ENCODE results near the gene EDAR.
A peak's percentile ranks its signal among the peaks of the same experiment; 100 is the strongest.

The EDAR gene

GRCh38 chr2:108988796-108989713, at the start of gene EDAR:
Gene EDAR (minus strand): TSS chr2:108989220. CDS start chr2:108931014, 58,206 bp downstream.
- peak; percentile 19 for DNase-seq (ENCODE audit: low spot score)

DNA sequence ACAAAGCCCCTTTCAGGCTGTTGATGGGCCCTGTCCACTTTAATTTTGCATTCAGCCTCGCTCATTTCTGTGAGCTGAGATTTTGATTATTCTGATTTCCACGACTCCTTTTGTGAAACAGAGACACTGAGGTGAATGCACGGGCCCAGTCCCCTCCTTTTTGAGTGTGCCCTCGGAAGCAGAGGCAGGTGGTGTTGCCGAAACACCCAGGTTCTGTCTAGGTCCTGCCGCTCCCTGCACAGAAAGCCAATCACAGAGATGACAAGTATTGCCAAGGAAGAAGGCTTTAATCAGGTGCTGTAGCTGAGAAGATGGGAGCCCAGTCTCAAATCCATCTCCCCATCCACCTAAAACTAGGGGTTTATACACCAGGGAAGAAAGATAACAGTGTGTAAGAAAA, 44.2 kb upstream of the EDAR start:
- no peak for DNase-seq (ENCODE audit: low spot score)

GRCh38 chr2:109032229-109032820, 43.3 kb upstream of the EDAR start:
- DNase-seq (ENCODE audit: low spot score): no peak

GRCh38 chr2:109031476-109032228, 42.6 kb upstream of the EDAR start:
- DNase-seq (ENCODE audit: low spot score): peak; percentile 45

- DNase-seq (ENCODE audit: low spot score): no peak
Measured at GRCh38 chr2:109030870-109031475, 42.0 kb upstream of the EDAR start.

- no peak for DNase-seq (ENCODE audit: low spot score)
Measured at GRCh38 chr2:109029490-109030201, 40.6 kb upstream of the EDAR start.

GRCh38 chr2:109028738-109029489, 39.9 kb upstream of the EDAR start:
- DNase-seq (ENCODE audit: low spot score): no peak

DNA sequence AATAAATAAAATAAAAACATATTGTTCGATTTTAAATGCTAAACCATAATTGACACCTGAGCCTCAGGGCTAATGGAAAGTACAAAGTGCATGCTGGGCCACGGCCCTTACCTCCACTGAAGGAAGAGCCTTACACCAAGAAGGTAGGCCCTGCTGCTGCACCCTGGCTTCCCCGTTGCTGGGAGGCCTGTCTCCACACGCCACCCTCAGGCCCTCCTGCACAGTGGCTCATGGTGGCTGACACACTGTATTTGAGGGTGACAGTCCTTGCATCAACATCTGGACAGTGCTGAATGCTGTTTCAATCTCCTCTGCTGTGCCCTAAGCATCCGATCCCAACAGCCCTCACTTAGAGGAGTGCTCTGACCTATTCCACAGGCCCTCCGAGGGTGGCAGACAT, 39.3 kb upstream of the EDAR start:
- DNase-seq (ENCODE audit: low spot score): no peak

- no peak for DNase-seq (ENCODE audit: low spot score)
Measured at GRCh38 chr2:109027702-109028101, 38.7 kb upstream of the EDAR start.

DNA sequence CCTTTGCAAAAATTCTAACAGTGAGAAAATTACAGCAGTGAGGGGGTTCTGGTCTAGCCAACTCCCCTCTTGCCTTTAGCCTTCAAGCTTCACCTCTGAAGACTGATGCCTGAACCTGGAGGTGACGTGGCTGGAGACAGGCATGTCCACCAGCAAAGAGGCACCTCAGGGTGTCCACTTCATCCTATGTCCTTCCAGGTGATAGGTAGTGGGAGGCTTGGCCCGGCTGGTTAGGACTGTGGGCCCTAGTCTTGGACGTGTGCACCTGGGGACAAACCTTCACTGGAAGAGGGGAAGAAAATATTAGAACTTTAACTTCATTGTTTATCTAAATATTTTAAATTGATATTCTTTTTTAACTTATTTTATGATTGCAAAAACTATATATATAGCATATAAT, 35.5 kb upstream of the EDAR start:
- no peak for DNase-seq (ENCODE audit: low spot score)

- DNase-seq (ENCODE audit: low spot score): no peak
Measured at GRCh38 chr2:109021895-109022300, 32.9 kb upstream of the EDAR start.

DNA sequence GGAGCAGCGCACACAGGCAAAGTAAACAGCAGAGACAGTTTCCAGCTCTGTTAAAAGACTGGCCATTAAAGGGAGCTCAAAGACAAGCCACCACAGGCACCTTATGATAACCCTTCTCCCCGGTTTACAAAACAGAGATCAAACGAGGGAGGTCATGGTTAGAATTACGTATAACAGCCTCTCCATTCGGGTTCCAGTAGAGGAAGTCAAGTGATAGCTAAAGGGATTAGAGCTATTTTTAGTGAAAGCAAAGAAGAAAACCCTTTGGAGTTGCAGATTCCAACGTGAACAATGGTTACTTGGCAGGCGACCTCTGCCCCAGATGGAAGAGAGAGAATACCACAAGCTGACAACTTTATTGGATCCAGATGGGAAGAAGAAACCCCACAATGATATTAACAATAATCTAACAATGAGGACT, 31.2 kb upstream of the EDAR start:
- no peak for DNase-seq (ENCODE audit: low spot score)

- no peak for DNase-seq (ENCODE audit: low spot score)
Measured at GRCh38 chr2:109018452-109018851, 29.4 kb upstream of the EDAR start.

GRCh38 chr2:109017017-109017416, 28.0 kb upstream of the EDAR start:
- DNase-seq (ENCODE audit: low spot score): no peak

- no peak for DNase-seq (ENCODE audit: low spot score)
Measured at GRCh38 chr2:109016376-109016775, 27.4 kb upstream of the EDAR start.

DNA sequence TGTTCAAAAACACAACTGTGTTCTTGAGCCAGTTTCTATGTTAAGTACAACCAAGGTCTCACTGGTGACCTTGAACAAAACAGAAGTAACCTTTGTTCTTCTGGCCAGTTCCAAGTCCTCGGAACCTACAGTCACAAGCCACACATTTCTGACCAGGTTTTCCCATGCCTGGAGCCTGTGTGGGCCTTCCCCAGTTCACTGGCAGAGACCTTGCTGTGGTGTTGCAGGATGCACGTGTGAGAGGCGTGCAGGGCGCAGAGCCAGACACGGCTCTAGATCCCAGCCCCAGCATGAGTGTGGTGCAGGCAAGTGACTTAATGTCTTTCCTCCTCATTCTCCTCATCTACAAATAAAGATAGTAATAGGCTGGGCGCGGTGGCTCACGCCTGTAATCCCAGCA, 25.5 kb upstream of the EDAR start:
- no peak for DNase-seq (ENCODE audit: low spot score)

- no peak for DNase-seq (ENCODE audit: low spot score)
Measured at GRCh38 chr2:109013051-109013450, 24.0 kb upstream of the EDAR start.

GRCh38 chr2:109009920-109010610, 21.0 kb upstream of the EDAR start:
- no peak for DNase-seq (ENCODE audit: low spot score)

DNA sequence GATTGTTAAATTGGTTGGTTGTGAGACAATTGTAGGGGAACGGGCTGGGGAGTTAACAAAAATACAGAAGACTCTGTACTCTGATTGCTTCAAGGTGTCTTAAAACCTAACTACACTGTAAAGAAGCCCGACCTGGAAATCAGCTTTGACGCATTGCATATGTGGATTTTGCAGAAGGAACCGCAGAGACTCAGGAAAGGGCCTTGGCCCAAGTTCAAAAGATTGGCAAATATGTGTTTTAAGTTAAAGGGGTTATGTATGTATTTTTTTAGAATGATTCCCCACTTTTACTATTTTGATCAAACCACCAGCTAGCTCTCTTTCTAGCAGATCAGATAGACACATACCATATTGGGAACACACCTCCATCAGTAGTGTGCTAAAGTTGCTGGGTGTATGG, 18.0 kb upstream of the EDAR start:
- DNase-seq (ENCODE audit: low spot score): no peak

DNA sequence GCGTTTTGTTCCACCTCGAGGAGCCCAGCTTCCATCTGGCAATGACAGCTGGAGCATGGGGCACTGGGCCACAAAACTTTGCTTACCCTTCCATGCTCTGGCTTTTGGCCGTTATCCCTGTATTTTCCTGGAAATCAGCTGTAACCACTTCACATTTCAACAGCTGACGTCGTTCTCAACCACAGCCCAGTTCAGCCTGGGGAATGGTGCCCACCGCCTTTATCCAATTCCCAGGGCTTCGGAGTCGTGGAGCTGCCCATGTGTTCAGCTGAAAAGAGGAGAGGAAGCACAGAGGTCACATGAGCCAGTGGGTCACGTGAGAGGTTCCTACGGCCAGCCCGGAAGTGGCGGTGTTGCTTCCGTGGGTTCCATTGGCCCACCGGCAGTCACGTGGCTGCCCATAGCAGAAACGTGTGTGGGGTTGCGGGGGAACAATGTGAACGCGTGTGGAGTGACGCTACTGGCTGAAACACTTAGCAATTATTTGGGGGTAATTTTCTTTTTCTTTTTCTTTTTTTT, 16.7 kb upstream of the EDAR start:
- no peak for DNase-seq (ENCODE audit: low spot score)

Data from activated CD4-positive, alpha-beta T cell treated with anti-CD3 and anti-CD28 coated beads, Interleukin-2, Interleukin-4, amounts not matched to agents 100 ng/mL and 50 ng/mL, durations not matched to agents 16 hours and 8 hours (primary cell).